Measurements from ENCODE around the gene RAB44. TPM values are rescaled to one million over a fixed set of nuclear protein-coding genes. Genes with fewer than 3 reads are reported as not detected.

Gene RAB44
- total and polyA plus RNA-seq, 7 donors, result 0.01 to 0.06 TPM; not detected in 5

DNA sequence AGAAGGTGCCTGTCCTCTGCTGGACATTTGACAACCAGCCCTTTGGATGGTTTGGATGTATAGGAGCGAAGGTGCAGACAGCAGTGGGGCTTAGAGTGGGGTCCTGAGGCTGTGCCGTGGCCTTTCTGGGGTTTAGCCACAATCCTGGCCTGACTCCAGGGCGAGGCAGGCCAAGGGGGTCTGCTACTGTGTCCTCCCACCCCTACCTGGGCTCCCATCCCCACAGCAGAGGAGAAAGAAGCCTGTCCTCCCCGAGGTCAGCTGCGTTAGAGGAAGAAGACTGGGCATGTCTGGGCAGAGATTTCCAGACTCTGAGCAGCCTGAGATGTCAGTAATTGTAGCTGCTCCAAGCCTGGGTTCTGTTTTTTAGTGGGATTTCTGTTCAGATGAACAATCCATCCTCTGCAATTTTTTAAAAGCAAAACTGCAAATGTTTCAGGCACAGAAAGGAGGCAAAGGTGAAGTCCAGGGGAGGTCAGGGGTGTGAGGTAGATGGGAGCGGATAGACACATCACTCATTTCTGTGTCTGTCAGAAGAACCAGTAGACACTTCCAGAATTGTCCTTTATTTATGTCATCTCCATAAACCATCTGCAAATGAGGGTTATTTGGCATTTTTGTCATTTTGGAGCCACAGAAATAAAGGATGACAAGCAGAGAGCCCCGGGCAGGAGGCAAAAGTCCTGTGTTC, 20.4 kb upstream of the RAB44 start:
- H3K9me3 ChIP-seq, result no peaks in the 10 kb centered on the region
- H3K27ac ChIP-seq, result peak overlapping the region; percentile 99
- peak overlapping the region; percentile 91 for H3K4me3 ChIP-seq
- TF ChIP-seq, protein P1, sequence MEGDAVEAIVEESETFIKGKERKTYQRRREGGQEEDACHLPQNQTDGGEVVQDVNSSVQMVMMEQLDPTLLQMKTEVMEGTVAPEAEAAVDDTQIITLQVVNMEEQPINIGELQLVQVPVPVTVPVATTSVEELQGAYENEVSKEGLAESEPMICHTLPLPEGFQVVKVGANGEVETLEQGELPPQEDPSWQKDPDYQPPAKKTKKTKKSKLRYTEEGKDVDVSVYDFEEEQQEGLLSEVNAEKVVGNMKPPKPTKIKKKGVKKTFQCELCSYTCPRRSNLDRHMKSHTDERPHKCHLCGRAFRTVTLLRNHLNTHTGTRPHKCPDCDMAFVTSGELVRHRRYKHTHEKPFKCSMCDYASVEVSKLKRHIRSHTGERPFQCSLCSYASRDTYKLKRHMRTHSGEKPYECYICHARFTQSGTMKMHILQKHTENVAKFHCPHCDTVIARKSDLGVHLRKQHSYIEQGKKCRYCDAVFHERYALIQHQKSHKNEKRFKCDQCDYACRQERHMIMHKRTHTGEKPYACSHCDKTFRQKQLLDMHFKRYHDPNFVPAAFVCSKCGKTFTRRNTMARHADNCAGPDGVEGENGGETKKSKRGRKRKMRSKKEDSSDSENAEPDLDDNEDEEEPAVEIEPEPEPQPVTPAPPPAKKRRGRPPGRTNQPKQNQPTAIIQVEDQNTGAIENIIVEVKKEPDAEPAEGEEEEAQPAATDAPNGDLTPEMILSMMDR (IDR thresholded peaks at IDR 0.05), result no peak
- ATAC-seq (no peak), DNase-seq (no peak)
- WGBS, 3 donors, result 58 to 71% (median 64%) methylated on average over 7 of the region's 7 CpGs
- peaks cover 24% of the 10 kb centered on the region for H3K4me1 ChIP-seq
- no peaks in the 10 kb centered on the region for H3K27me3 ChIP-seq (ENCODE audit: insufficient read depth in 3 of 3, low read length in 2 of 3)
- intact Hi-C loops (cut with DNase I), result no loop called here
- peaks cover 0 to 6% of the 10 kb centered on the region in 2 donors for H3K36me3 ChIP-seq (ENCODE audit: insufficient read depth in 1 of 2, low read depth in 1 of 2)

GRCh38 chr6:36677753-36678487, 19.7 kb upstream of the RAB44 start:
- Histone ChIP-seq H3K36me3 (ENCODE audit: insufficient read depth in 1 of 2, low read depth in 1 of 2) (peaks cover 0 to 13% of the 10 kb centered on the region in 2 donors), H3K9me3 (no peaks in the 10 kb centered on the region), H3K4me3 (peak overlapping the region; percentile 91), H3K4me1 (peaks cover 31% of the 10 kb centered on the region), H3K27me3 (ENCODE audit: insufficient read depth in 3 of 3, low read length in 2 of 3) (no peaks in the 10 kb centered on the region), H3K27ac (peak overlapping the region; percentile 99)
- TF ChIP-seq, protein P1 (IDR thresholded peaks at IDR 0.05), result no peak
- WGBS, 3 donors, result 13 to 18% (median 15%) methylated on average over 10 of the region's 10 CpGs
- intact Hi-C loops (cut with DNase I), result loop anchor here in 1 of 2 donors (2.0 kb wide), 1 partner anchor 53 kb away; no protein-coding TSS in a partner anchor
- no peak for DNase-seq
- ATAC-seq, result no peak

GRCh38 chr6:36678488-36679042, 19.1 kb upstream of the RAB44 start, which contains the start of gene CDKN1A:
TSS of gene CDKN1A (plus strand) at chr6:36678714. CDS start at chr6:36684102, 5,388 bp downstream.
- 0% methylated on average over 48 to 63 of the region's 63 CpGs for WGBS, 3 donors
- TF ChIP-seq, protein P1 (IDR thresholded peaks at IDR 0.05), result no peak
- peak; percentile 93 to 96 for DNase-seq
- Histone ChIP-seq H3K4me1 (peaks cover 38% of the 10 kb centered on the region), H3K27ac (peak within 1 kb of the TSS; percentile 99), H3K4me3 (peak within 1 kb of the TSS; percentile 91), H3K36me3 (ENCODE audit: insufficient read depth in 1 of 2, low read depth in 1 of 2) (peaks cover 0 to 19% of the 10 kb centered on the region in 2 donors), H3K9me3 (no peaks in the 10 kb centered on the region), H3K27me3 (ENCODE audit: insufficient read depth in 3 of 3, low read length in 2 of 3) (no peaks in the 10 kb centered on the region)
- intact Hi-C loops (cut with DNase I), result loop anchor here in 1 of 2 donors (2.0 kb wide), 1 partner anchor 54 kb away; no protein-coding TSS in a partner anchor
- ATAC-seq, result peak; percentile 72 to 80 (median 76)

GRCh38 chr6:36679043-36679833, 18.4 kb upstream of the RAB44 start:
- H3K4me3 ChIP-seq, result peak overlapping the region; percentile 91
- DNase-seq (peak; percentile 86 to 95), ATAC-seq (peak; percentile 54 to 76 (median 62))
- WGBS, 3 donors, result 1% methylated on average over 55 to 61 of the region's 61 CpGs
- H3K4me1 ChIP-seq, result peaks cover 39% of the 10 kb centered on the region
- H3K9me3 ChIP-seq, result no peaks in the 10 kb centered on the region
- TF ChIP-seq, protein P1 (IDR thresholded peaks at IDR 0.05), result no peak
- H3K36me3 ChIP-seq (ENCODE audit: insufficient read depth in 1 of 2, low read depth in 1 of 2), result peaks cover 0 to 26% of the 10 kb centered on the region in 2 donors
- H3K27ac ChIP-seq, result peak overlapping the region; percentile 99
- intact Hi-C loops (cut with DNase I), result loop anchor here in 1 of 2 donors (2.0 kb wide), 1 partner anchor 54 kb away; no protein-coding TSS in a partner anchor
- no peaks in the 10 kb centered on the region for H3K27me3 ChIP-seq (ENCODE audit: insufficient read depth in 3 of 3, low read length in 2 of 3)

Measured in psoas muscle (tissue), 8 donors.